Femur (tissue), 1 donor: ENCODE measurements around the gene PHF19.

Source experiments
- DNase-seq: peaks from one replicate; pipeline ENCODE4 v3.0.0-alpha.2; 2017

Gene PHF19

GRCh38 chr9:120876842-120877240, at the start of gene PHF19:
Gene PHF19 (minus strand): TSS chr9:120877188. CDS start chr9:120874741, 2,447 bp downstream.
- DNase-seq: no peak

GRCh38 chr9:120926397-120926928, 49.5 kb upstream of the PHF19 start, which contains the start of gene TRAF1:
Gene TRAF1 (minus strand): TSS chr9:120926796. CDS start chr9:120926075, 721 bp downstream.
- DNase-seq: no peak

- no peak for DNase-seq
These were observed 48.8 kb upstream of the PHF19 start for GRCh38 chr9:120925535-120926396.

- DNase-seq: no peak
These were observed 47.9 kb upstream of the PHF19 start for GRCh38 chr9:120924698-120925534.

- no peak for DNase-seq
These were observed 46.8 kb upstream of the PHF19 start for GRCh38 chr9:120923620-120924328.

- no peak for DNase-seq
These were observed 45.6 kb upstream of the PHF19 start for GRCh38 chr9:120922404-120923195.

GRCh38 chr9:120921661-120922181, 44.7 kb upstream of the PHF19 start:
- no peak for DNase-seq

- DNase-seq: no peak
These were observed 43.8 kb upstream of the PHF19 start for GRCh38 chr9:120920806-120921178.

- peak; percentile 15 for DNase-seq
These were observed 43.1 kb upstream of the PHF19 start for GRCh38 chr9:120919843-120920805.

GRCh38 chr9:120918931-120919842, 42.2 kb upstream of the PHF19 start:
- DNase-seq: peak; percentile 41

- DNase-seq: no peak
These were observed 41.2 kb upstream of the PHF19 start for GRCh38 chr9:120917929-120918762.

- no peak for DNase-seq
These were observed 40.2 kb upstream of the PHF19 start for GRCh38 chr9:120916991-120917880.

- DNase-seq: peak; percentile 76
These were observed 39.6 kb upstream of the PHF19 start for GRCh38 chr9:120916588-120916987.

GRCh38 chr9:120915854-120916470, 39.0 kb upstream of the PHF19 start:
- no peak for DNase-seq

GRCh38 chr9:120914953-120915352, 38.0 kb upstream of the PHF19 start:
- DNase-seq: no peak

GRCh38 chr9:120914396-120914795, 37.4 kb upstream of the PHF19 start:
- DNase-seq: no peak
